ENCODE results near the gene ATP6V0E2.
A peak's percentile ranks its signal among the peaks of the same experiment; 100 is the strongest.
"Not testable (repeated sequence)": the region's sequence is repeated elsewhere in the genome, so short reads cannot be mapped to it uniquely, and the experiment has no call there.

Gene ATP6V0E2

GRCh38 chr7:149873074-149873969, at the start of gene ATP6V0E2:
TSS of gene ATP6V0E2 (plus strand) at chr7:149873969. CDS start at chr7:149874066, 97 bp downstream.
- peak within 1 kb of the TSS; percentile 75 for H3K4me3 ChIP-seq (ENCODE audit: low read length)
- no peak for TF ChIP-seq ZNF274 (IDR thresholded peaks at IDR 0.05; ENCODE audit: low read depth, low read length)

GRCh38 chr7:149824301-149824741, 49.4 kb upstream of the ATP6V0E2 start:
- no peak overlapping the region for H3K4me3 ChIP-seq (ENCODE audit: low read length)
- TF ChIP-seq ZNF274 (IDR thresholded peaks at IDR 0.05; ENCODE audit: low read depth, low read length) = no peak

DNA sequence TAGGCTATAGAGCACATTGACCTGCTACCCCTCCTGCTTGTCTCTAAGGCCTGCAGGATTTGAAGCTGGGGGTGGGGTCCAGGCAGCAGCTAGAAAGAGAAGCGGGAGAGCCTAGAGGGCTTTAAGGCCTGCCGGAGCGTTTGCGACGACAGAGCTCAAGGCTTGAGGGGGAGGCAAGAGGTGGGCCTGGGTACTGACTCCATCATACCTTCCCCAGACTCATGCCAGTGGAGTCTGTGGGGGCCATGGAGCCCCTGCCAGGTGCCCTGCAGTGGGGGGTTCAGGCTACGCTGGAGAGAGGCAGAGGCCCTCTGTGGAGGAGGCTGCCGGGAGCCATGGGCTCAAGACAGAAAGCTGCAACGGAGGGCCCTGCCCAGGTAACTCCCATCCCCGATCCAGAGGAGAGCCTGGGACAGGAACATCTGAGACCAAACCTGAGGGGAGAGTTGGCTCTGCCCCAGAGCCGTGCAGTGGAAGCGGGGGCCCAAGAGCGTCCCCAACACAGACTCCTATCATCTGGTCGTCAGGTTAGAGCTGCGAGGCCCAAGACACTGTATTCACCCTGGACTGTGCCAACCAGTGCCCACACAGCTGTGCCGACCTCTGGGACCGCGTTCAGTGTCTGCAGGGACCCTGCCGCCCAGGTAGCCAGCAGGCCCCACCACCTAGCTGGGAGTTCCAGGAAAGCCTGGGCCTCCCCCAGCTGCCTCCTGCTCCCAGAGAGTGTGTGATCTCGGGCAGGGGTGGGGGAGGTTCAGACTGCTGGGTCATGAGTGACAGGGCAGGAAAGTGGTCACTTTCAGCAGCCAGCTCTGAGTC, 48.8 kb upstream of the ATP6V0E2 start:
- TF ChIP-seq ZNF274 (IDR thresholded peaks at IDR 0.05; ENCODE audit: low read depth, low read length) = no peak
- no peak overlapping the region for H3K4me3 ChIP-seq (ENCODE audit: low read length)

DNA sequence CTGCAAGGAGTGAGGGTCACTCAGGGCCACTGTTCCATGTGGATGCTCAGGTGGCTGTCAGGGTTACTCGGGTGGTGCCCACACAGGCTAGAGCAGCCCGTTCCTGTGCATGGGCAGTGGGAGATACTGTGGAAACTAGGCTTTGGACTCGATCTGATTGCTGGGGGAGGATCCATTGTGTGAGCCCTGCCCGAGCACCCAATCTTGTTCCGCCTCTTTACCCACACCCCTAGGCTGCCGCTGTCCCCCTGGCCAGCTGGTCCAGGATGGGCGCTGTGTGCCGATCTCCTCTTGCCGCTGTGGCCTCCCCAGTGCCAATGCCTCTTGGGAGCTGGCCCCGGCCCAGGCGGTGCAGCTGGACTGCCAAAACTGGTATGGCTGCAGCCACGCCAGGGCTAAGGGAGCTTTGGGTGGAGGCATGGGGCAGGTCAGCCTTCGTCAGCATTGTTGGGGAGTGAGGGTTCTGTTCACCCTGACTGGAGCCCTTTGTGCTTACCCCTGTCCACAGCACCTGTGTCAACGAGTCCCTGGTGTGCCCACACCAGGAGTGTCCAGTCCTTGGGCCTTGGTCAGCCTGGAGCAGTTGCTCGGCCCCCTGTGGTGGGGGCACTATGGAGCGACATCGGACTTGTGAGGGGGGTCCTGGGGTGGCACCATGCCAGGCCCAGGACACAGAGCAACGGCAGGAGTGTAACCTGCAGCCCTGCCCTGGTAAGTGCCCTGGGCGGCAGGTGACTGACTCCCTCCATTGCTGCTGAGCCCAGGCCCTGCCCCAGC, 48.0 kb upstream of the ATP6V0E2 start:
- no peak for TF ChIP-seq ZNF274 (IDR thresholded peaks at IDR 0.05; ENCODE audit: low read depth, low read length)
- H3K4me3 ChIP-seq (ENCODE audit: low read length) = no peak overlapping the region

- no peak overlapping the region for H3K4me3 ChIP-seq (ENCODE audit: low read length)
- no peak for TF ChIP-seq ZNF274 (IDR thresholded peaks at IDR 0.05; ENCODE audit: low read depth, low read length)
Measured at GRCh38 chr7:149826344-149827088, 47.3 kb upstream of the ATP6V0E2 start.

- no peak overlapping the region for H3K4me3 ChIP-seq (ENCODE audit: low read length)
- no peak for TF ChIP-seq ZNF274 (IDR thresholded peaks at IDR 0.05; ENCODE audit: low read depth, low read length)
Measured at GRCh38 chr7:149827089-149827981, 46.4 kb upstream of the ATP6V0E2 start.

DNA sequence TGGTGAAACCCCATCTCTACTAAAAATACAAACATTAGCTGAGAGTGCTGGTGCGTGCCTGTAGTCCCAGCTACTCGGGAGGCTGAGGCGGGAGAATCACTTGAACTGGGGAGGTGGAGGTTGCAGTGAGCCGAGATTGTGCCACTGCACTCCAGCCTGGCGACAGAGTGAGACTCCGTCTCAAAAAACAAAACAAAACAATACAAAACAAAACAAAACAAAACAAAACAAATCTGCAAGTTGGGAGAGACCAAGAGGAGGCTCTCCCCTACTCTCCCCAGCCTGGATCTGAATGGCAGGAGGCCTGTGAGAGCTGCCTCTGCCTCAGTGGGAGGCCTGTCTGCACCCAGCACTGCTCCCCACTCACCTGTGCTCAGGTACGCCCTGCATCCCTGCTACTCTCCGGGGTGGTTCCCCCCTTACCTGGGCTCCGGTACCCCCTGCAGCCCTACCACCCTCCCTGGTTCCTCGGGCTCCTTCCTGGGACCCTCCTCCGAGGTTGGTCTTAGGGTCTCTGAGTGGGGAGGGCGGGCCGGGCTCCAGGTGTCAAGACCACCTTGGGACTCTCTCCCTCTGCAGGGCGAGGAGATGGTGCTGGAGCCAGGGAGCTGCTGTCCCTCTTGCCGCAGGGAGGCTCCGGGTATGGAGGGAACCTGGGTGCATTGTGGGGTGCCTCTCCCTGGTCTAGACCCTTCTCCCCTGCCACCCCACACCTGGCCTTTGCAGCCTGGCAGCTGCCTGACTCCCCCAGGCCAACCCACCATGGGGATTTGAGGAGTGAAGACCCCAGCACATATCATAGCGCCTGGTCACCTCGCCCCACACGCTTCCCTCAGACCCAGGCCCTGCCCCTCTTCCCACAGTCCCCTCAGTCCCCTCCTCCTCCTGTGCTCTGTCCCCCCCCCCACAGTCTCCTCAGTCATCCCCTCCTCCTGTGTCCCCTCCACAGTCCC, 45.1 kb upstream of the ATP6V0E2 start:
- no peak overlapping the region for H3K4me3 ChIP-seq (ENCODE audit: low read length)
- TF ChIP-seq ZNF274 (IDR thresholded peaks at IDR 0.05; ENCODE audit: low read depth, low read length) = no peak

GRCh38 chr7:149830527-149830926, 43.2 kb upstream of the ATP6V0E2 start:
- not testable (repeated sequence) for H3K4me3 ChIP-seq (ENCODE audit: low read length)

DNA sequence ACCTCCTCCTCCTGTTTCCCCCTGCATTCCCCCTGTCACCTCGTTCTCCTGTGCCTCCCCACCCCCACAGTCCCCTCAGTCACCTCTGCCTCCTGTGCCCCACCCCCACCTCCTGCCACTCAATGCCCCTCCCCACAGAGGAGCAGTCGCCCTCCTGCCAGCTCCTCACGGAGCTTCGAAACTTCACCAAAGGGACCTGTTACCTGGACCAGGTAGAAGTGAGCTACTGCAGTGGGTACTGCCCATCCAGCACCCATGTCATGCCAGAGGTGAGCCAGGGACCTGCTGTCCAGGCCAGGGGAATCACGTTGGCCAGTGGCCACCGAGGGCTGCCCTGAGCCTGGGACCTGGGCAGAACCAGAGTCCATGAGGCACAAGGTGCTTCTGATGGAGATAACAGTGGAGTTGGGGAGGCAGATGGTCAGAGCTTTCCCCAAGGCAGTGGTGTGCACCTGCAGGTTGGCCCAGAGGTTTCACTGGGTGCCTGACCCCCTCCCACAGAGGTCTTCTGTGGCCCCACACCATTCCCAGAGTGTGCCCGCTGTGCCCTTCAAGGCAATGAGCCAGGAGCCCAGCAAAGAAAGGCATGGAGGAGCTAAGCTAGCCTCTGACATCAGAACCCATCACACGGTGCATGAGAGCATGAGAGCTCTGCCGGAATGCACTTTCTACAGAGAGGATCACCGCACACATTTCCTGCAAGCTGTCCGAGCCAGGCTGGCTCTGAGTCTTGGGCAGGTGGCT, 42.6 kb upstream of the ATP6V0E2 start:
- H3K4me3 ChIP-seq (ENCODE audit: low read length) = no peak overlapping the region
- TF ChIP-seq ZNF274 (IDR thresholded peaks at IDR 0.05; ENCODE audit: low read depth, low read length) = no peak

DNA sequence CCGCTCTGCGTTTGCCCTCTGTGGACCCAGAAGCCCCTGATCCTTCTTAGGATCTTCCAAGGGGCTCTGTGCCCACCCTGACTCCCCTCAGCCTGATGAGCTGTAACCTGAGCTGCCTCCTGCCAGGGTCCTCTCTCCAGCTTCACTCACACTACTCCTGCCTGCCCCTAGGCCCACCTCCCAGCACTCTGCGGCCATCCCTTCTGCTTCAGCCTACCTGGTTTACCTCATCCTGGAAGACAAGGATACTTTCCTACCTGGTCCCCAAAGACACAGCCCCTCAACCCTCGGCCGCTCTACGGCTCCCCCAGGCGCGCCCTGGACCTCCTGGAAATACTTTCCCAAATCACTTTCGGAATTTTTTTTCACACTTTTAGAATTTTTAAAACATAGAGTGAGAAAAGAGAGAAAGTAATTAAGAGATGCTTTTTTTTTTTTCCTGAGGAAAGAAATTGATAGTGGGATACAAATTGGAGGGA, 42.0 kb upstream of the ATP6V0E2 start:
- H3K4me3 ChIP-seq (ENCODE audit: low read length) = no peak overlapping the region
- no peak for TF ChIP-seq ZNF274 (IDR thresholded peaks at IDR 0.05; ENCODE audit: low read depth, low read length)
